Large intestine (tissue), 3 donors: ENCODE results near the gene PARD6G. TPM values are rescaled to one million over a fixed set of nuclear protein-coding genes. Genes with fewer than 3 reads are reported as not detected.
"Not testable (repeated sequence)": the region's sequence is repeated elsewhere in the genome, so short reads cannot be mapped to it uniquely, and the experiment has no call there.

ENCODE experiments used
- DNase-seq, 2 donors: peaks; one replicate each; pipeline versions ENCODE4 v3.0.0 to v3.0.0-alpha.2; 2013
- H3K27ac ChIP-seq: one replicate; pipeline ENCODE4 v1.5.1; 2013; ENCODE audit warnings: low read length
- H3K27me3 ChIP-seq: 2 replicates; pipeline ENCODE4 v1.6.1; 2013; ENCODE audit warnings: low read length; ENCODE audit not compliant: control insufficient read depth, insufficient read depth
- H3K36me3 ChIP-seq: 2 replicates; pipeline ENCODE4 v1.6.1; 2013; ENCODE audit warnings: low read length; ENCODE audit not compliant: control insufficient read depth, insufficient read depth
- H3K4me1 ChIP-seq: one replicate; pipeline ENCODE4 v1.6.1; 2013; ENCODE audit warnings: low read length; ENCODE audit not compliant: control insufficient read depth, insufficient read depth
- H3K4me3 ChIP-seq: one replicate; pipeline ENCODE4 v1.5.1; 2013; ENCODE audit warnings: low read length
- H3K9me3 ChIP-seq: one replicate; pipeline ENCODE4 v1.6.1; 2013; ENCODE audit warnings: mild to moderate bottlenecking, low read depth, low read length, moderate library complexity; ENCODE audit not compliant: control insufficient read depth
- WGBS: methylation state at CpG from one replicate; pipeline ENCODE4 v1.1.5; 2013; ENCODE audit warnings: low lambda C conversion rate; ENCODE audit not compliant: insufficient coverage; 5-methylcytosine and 5-hydroxymethylcytosine counted together
- polyA plus RNA-seq: library from polyadenylated mRNA; unstranded; fragments of 120-200 nt; gene quantifications from one replicate; pipeline ENCODE4 v1.2.1, GENCODE V29; 2013

PARD6G gene
- polyA plus RNA-seq, 1 donor: 7.4 TPM

- no CpG with 5 or more reads among the region's 7 CpGs for WGBS
- Histone ChIP-seq H3K36me3 (no peaks in the 10 kb centered on the region), H3K27me3 (no peaks in the 10 kb centered on the region), H3K4me1 (no peaks in the 10 kb centered on the region), H3K27ac (no peak overlapping the region), H3K4me3 (no peak overlapping the region), H3K9me3 (peaks cover 2% of the 10 kb centered on the region)
- DNase-seq: no peak
Measured at GRCh38 chr18:80170395-80171053, 76.8 kb downstream of the PARD6G start.

GRCh38 chr18:80169607-80170006, 77.7 kb downstream of the PARD6G start:
- Histone ChIP-seq H3K4me3 (no peak overlapping the region), H3K27me3 (no peaks in the 10 kb centered on the region), H3K36me3 (no peaks in the 10 kb centered on the region), H3K4me1 (no peaks in the 10 kb centered on the region), H3K9me3 (peaks cover 2% of the 10 kb centered on the region), H3K27ac (no peak overlapping the region)
- WGBS: no CpG with 5 or more reads among the region's 17 CpGs
- no peak for DNase-seq

- WGBS: no CpG with 5 or more reads among the region's 15 CpGs
- Histone ChIP-seq H3K27ac (no peak overlapping the region), H3K4me1 (no peaks in the 10 kb centered on the region), H3K36me3 (no peaks in the 10 kb centered on the region), H3K4me3 (no peak overlapping the region), H3K27me3 (no peaks in the 10 kb centered on the region), H3K9me3 (peaks cover 7% of the 10 kb centered on the region)
- DNase-seq: no peak
Measured at GRCh38 chr18:80168982-80169381, 78.3 kb downstream of the PARD6G start.

- H3K4me3 ChIP-seq: no peak overlapping the region
- no CpG with 5 or more reads among the region's 2 CpGs for WGBS
- DNase-seq: no peak
- H3K27me3 ChIP-seq: no peaks in the 10 kb centered on the region
- no peak overlapping the region for H3K27ac ChIP-seq
- H3K36me3 ChIP-seq: no peaks in the 10 kb centered on the region
- peaks cover 8% of the 10 kb centered on the region for H3K9me3 ChIP-seq
- no peaks in the 10 kb centered on the region for H3K4me1 ChIP-seq
Measured at GRCh38 chr18:80168346-80168745, 79.0 kb downstream of the PARD6G start.

GRCh38 chr18:80167931-80168330, 79.4 kb downstream of the PARD6G start:
- H3K4me3 ChIP-seq: no peak overlapping the region

GRCh38 chr18:80167331-80167730, 80.0 kb downstream of the PARD6G start:
- H3K27me3 ChIP-seq: no peaks in the 10 kb centered on the region
- whole genome bisulfite sequencing: no CpG with 5 or more reads among the region's 9 CpGs
- H3K4me3 ChIP-seq: no peak overlapping the region
- H3K9me3 ChIP-seq: peaks cover 8% of the 10 kb centered on the region
- H3K36me3 ChIP-seq: peaks cover 2% of the 10 kb centered on the region
- H3K27ac ChIP-seq: no peak overlapping the region
- no peak for DNase-seq
- no peaks in the 10 kb centered on the region for H3K4me1 ChIP-seq

More at GRCh38 chr18:80167931-80168330, 79.4 kb downstream of the PARD6G start:
- 92% methylated on average over 4 of the region's 13 CpGs for WGBS
- Histone ChIP-seq H3K4me1 (no peaks in the 10 kb centered on the region), H3K27ac (no peak overlapping the region), H3K36me3 (no peaks in the 10 kb centered on the region), H3K27me3 (no peaks in the 10 kb centered on the region), H3K9me3 (peaks cover 8% of the 10 kb centered on the region)
- DNase-seq: no peak

GRCh38 chr18:80166725-80167124, 80.6 kb downstream of the PARD6G start:
- Histone ChIP-seq H3K9me3 (peaks cover 8% of the 10 kb centered on the region), H3K27ac (no peak overlapping the region), H3K4me1 (no peaks in the 10 kb centered on the region), H3K27me3 (no peaks in the 10 kb centered on the region), H3K4me3 (no peak overlapping the region), H3K36me3 (peaks cover 2% of the 10 kb centered on the region)
- DNase-seq: no peak
- WGBS: no CpG with 5 or more reads among the region's 6 CpGs

GRCh38 chr18:80166240-80166639, 81.1 kb downstream of the PARD6G start:
- WGBS: no CpG with 5 or more reads among the region's 10 CpGs
- Histone ChIP-seq H3K4me3 (no peak overlapping the region), H3K27ac (no peak overlapping the region), H3K27me3 (no peaks in the 10 kb centered on the region), H3K4me1 (no peaks in the 10 kb centered on the region), H3K9me3 (peaks cover 7% of the 10 kb centered on the region), H3K36me3 (peaks cover 2% of the 10 kb centered on the region)
- no peak for DNase-seq

GRCh38 chr18:80164727-80165355, 82.5 kb downstream of the PARD6G start:
- not testable (repeated sequence) for H3K4me1 ChIP-seq, DNase-seq, H3K4me3 ChIP-seq, H3K27me3 ChIP-seq, H3K9me3 ChIP-seq, H3K36me3 ChIP-seq, H3K27ac ChIP-seq
- WGBS: no CpG with 5 or more reads among the region's 9 CpGs

- Histone ChIP-seq H3K27ac (no peak overlapping the region), H3K27me3 (no peaks in the 10 kb centered on the region), H3K4me1 (no peaks in the 10 kb centered on the region), H3K4me3 (no peak overlapping the region), H3K9me3 (peaks cover 9% of the 10 kb centered on the region), H3K36me3 (peaks cover 2% of the 10 kb centered on the region)
- no CpG with 5 or more reads among the region's 7 CpGs for WGBS
- DNase-seq: no peak
Measured at GRCh38 chr18:80163183-80163582, 84.1 kb downstream of the PARD6G start.
